ENCODE results near the gene GPBP1. TPM values are rescaled to one million over a fixed set of nuclear protein-coding genes. Genes with fewer than 3 reads are reported as not detected.

The GPBP1 gene
- total and polyA plus RNA-seq, 9 of the 15 experiments (the other 6 are each of a cell fraction or from before 2014, with no cell fraction given), result 31.0 to 109 (median 68.4) TPM

DNA sequence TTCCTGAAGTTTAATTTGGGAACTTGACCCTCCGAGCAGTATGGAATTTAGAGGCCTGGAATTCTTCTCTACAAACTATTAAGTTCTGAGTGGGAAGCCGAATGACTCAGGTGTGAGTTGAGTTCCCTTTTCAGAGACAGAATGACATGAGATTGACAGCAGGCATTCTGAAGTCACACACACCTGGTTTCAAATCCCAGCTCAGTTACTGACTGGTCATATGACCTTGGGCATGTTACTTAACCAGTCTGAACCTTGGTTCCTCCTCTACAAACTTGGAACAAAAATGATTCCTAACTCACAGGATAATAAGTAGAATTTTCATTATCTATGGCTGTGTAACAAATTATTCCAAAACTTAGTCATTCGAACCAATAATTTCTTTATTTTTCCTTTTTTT, 45.5 kb upstream of the GPBP1 start:
- no peaks in the 10 kb centered on the region for H4K20me1 ChIP-seq (replicated peaks; ENCODE audit: control insufficient read depth, insufficient read depth, low read length)
- in situ Hi-C loops (cut with MboI), result no loop called here
- CTCF ChIA-PET (ENCODE audit: low intra/inter-chr PET ratio), result no interaction called here
- no peaks in the 10 kb centered on the region for H3K36me3 ChIP-seq (ENCODE audit: control insufficient read depth, insufficient read depth, low read length)
- H3K4me3 ChIP-seq, result no peak overlapping the region
- H3K4me1 ChIP-seq (replicated peaks in 1 of 2; ENCODE audit: control insufficient read depth in 2 of 2, insufficient read depth in 2 of 2, low read length in 2 of 2), result no peaks in the 10 kb centered on the region; a peak in 1 of 5 replicates
- POLR2A ChIA-PET, result no interaction called here
- FAIRE-seq, result no peak
- intact Hi-C loops (cut with micrococcal nuclease), result no loop called here
- H2AFZ ChIP-seq (ENCODE audit: low read depth, low read length), result no peak overlapping the region
- no peak for ATAC-seq
- no peak overlapping the region for H3K4me2 ChIP-seq (ENCODE audit: insufficient read depth, low read length)
- TF ChIP-seq HNRNPH1 (optimal IDR thresholded peaks at IDR 0.05; ENCODE audit: low read depth, low read length) (no peak), NCOA2 (IDR thresholded peaks at IDR 0.05; ENCODE audit: partially characterized antibody in 2 of 2) (no peak), ZNF586 (CRISPR knock-in tag; conservative IDR thresholded peaks at IDR 0.05) (no peak), ETV6 (IDR thresholded peaks at IDR 0.05; ENCODE audit: borderline replicate concordance in 1 of 2, low read depth in 2 of 2, low read length in 1 of 2) (no peak), ETV6 (CRISPR knock-in tag; IDR thresholded peaks at IDR 0.05; ENCODE audit: borderline replicate concordance) (no peak)
- TF ChIP-seq, protein P1, sequence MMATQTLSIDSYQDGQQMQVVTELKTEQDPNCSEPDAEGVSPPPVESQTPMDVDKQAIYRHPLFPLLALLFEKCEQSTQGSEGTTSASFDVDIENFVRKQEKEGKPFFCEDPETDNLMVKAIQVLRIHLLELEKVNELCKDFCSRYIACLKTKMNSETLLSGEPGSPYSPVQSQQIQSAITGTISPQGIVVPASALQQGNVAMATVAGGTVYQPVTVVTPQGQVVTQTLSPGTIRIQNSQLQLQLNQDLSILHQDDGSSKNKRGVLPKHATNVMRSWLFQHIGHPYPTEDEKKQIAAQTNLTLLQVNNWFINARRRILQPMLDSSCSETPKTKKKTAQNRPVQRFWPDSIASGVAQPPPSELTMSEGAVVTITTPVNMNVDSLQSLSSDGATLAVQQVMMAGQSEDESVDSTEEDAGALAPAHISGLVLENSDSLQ (IDR thresholded peaks at IDR 0.05), result peak; percentile 55; the same call in 1 of the 2 replicates
- no peaks in the 10 kb centered on the region for H3K9me1 ChIP-seq (ENCODE audit: control insufficient read depth, insufficient read depth, low read length)
- WGBS (ENCODE audit: insufficient coverage, low coverage, missing lambda C conversion rate), result 11% methylated on average over 3 of the region's 3 CpGs
- no peak for DNase-seq (ENCODE audit: extremely low read depth in 1 of 4, low spot score in 3 of 4)
- BruUV-seq (replicated peaks), result no TSS peak
- H3K9ac ChIP-seq (ENCODE audit: insufficient read depth in 1 of 2, low read depth in 2 of 2, low read length in 2 of 2), result no peak overlapping the region
- H3K9me3 ChIP-seq (replicated peaks; ENCODE audit: control insufficient read depth, insufficient read depth, low read depth, low read length), result 0 out of 2 replicates have a peak, but pooled peaks cover 5% of the 10 kb centered on the region
- peaks cover 0 to 3% of the 10 kb centered on the region in 2 experiments; a peak in 2 of 5 replicates for H3K27me3 ChIP-seq (ENCODE audit: control insufficient read depth in 2 of 2, insufficient read depth in 2 of 2, low read length in 2 of 2)
- H3K27ac ChIP-seq (ENCODE audit: extremely low read depth, low read depth, low read length), result no peak overlapping the region
- no peaks in the 10 kb centered on the region for H3K79me2 ChIP-seq (ENCODE audit: control insufficient read depth, insufficient read depth, low read length)
